Measurements from ENCODE around the gene MSL3B.

Gene MSL3B

DNA sequence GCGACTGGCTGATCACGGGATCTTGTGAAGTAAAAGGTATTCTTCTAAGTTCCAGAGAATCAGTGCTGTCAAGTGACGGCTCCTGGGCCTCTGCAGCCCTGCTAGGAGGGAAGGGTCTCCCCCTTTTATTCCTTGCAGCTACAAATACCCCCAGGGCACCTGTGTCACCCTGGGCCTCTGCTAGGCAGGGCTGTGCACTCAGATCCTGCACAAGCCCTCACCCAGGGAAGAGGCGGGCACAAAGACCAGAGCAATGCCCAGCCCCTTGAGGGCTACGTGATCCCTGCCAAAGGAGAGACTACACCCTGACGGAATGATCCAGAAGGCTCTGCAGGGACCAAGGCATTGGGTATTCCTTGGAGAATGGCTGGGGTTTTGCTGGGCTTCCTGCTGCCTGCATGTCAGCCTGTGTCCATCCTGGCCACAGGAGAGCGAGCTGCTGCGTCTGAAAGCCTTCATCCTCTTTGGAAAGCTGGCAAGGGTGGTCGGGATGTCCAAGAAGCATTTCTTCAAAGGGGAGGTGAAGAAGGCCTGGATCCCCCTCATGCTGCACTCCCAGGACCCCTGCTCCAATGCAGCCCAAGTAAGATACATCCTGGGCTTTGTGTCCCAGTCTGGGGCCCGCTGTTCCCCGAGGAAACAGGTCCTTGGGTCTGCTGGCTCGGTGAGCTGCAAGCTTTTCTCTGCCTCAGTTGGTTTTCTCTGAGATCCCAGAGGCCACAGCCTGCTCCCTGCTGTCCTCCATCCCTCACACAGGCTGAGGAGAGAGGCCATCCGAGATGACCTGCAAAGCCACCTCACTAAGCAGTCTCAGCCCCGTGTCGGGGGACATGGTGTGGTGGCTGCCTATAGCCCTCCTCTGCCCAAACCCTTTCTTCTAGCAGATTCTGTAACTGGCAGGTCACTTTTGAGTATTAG is 38.7 kb downstream of the MSL3B start:
- Mint-ChIP-seq H3K4me3 (ENCODE audit: unreplicated experiment) (no peak overlapping the region), H3K27me3 (ENCODE audit: low read depth, unreplicated experiment) (peaks cover 3% of the 10 kb centered on the region), H3K9me3 (ENCODE audit: unreplicated experiment) (no peaks in the 10 kb centered on the region), H3K36me3 (ENCODE audit: low read depth, unreplicated experiment) (no peaks in the 10 kb centered on the region), H3K4me1 (ENCODE audit: low read depth, unreplicated experiment) (peaks cover 8% of the 10 kb centered on the region), H3K27ac (ENCODE audit: unreplicated experiment) (no peak overlapping the region)
- H3K27me3 ChIP-seq (ENCODE audit: insufficient read depth, low read length) = no peaks in the 10 kb centered on the region
- no peaks in the 10 kb centered on the region for H4K20me1 ChIP-seq (ENCODE audit: insufficient read depth, low read length)
- no peak for FAIRE-seq
- no peak overlapping the region for H2AFZ ChIP-seq (ENCODE audit: low read depth, low read length)
- H3K27ac ChIP-seq (ENCODE audit: low read depth, low read length) = no peak overlapping the region
- H3K9me3 ChIP-seq (ENCODE audit: insufficient read depth, low read depth, low read length) = no peaks in the 10 kb centered on the region
- H3K4me1 ChIP-seq (ENCODE audit: insufficient read depth, low read length) = peaks cover 4% of the 10 kb centered on the region
- no peaks in the 10 kb centered on the region for H3K36me3 ChIP-seq (ENCODE audit: insufficient read depth, low read length)
- H3K4me3 ChIP-seq (ENCODE audit: insufficient read depth, low read depth, low read length) = no peak overlapping the region
- no peak overlapping the region for H3K4me2 ChIP-seq (ENCODE audit: low read length)
- DNase-seq (ENCODE audit: low read depth) = no peak
- TF ChIP-seq CTCF (IDR thresholded peaks at IDR 0.05; ENCODE audit: insufficient read depth, low read depth, low read length) = no peak
- TF ChIP-seq EZH2 (IDR thresholded peaks at IDR 0.05; ENCODE audit: insufficient read depth, low read length) = no peak
- H3K9ac ChIP-seq (ENCODE audit: low read length) = no peak overlapping the region
- H3K79me2 ChIP-seq (ENCODE audit: insufficient read depth, low read length) = no peaks in the 10 kb centered on the region

- peaks cover 8% of the 10 kb centered on the region for H3K4me1 Mint-ChIP-seq (ENCODE audit: low read depth, unreplicated experiment)
- H3K4me2 ChIP-seq (ENCODE audit: low read length) = no peak overlapping the region
- no peaks in the 10 kb centered on the region for H4K20me1 ChIP-seq (ENCODE audit: insufficient read depth, low read length)
- no peaks in the 10 kb centered on the region for H3K36me3 ChIP-seq (ENCODE audit: insufficient read depth, low read length)
- TF ChIP-seq EZH2 (IDR thresholded peaks at IDR 0.05; ENCODE audit: insufficient read depth, low read length) = no peak
- no peak for TF ChIP-seq CTCF (IDR thresholded peaks at IDR 0.05; ENCODE audit: insufficient read depth, low read depth, low read length)
- H3K9ac ChIP-seq (ENCODE audit: low read length) = no peak overlapping the region
- no peak for DNase-seq (ENCODE audit: low read depth)
- peaks cover 4% of the 10 kb centered on the region for H3K4me1 ChIP-seq (ENCODE audit: insufficient read depth, low read length)
- H3K4me3 ChIP-seq (ENCODE audit: insufficient read depth, low read depth, low read length) = no peak overlapping the region
- H3K27ac ChIP-seq (ENCODE audit: low read depth, low read length) = no peak overlapping the region
- H3K27me3 ChIP-seq (ENCODE audit: insufficient read depth, low read length) = no peaks in the 10 kb centered on the region
- H3K36me3 Mint-ChIP-seq (ENCODE audit: low read depth, unreplicated experiment) = no peaks in the 10 kb centered on the region
- no peak for FAIRE-seq
- no peak overlapping the region for H3K27ac Mint-ChIP-seq (ENCODE audit: unreplicated experiment)
- no peak overlapping the region for H3K4me3 Mint-ChIP-seq (ENCODE audit: unreplicated experiment)
- H2AFZ ChIP-seq (ENCODE audit: low read depth, low read length) = no peak overlapping the region
- H3K27me3 Mint-ChIP-seq (ENCODE audit: low read depth, unreplicated experiment) = peaks cover 3% of the 10 kb centered on the region
- H3K9me3 ChIP-seq (ENCODE audit: insufficient read depth, low read depth, low read length) = no peaks in the 10 kb centered on the region
- no peaks in the 10 kb centered on the region for H3K79me2 ChIP-seq (ENCODE audit: insufficient read depth, low read length)
- H3K9me3 Mint-ChIP-seq (ENCODE audit: unreplicated experiment) = no peaks in the 10 kb centered on the region
Measured at GRCh38 chr2:233828546-233829192, 39.5 kb downstream of the MSL3B start.
